Nephron progenitor cell (in vitro differentiated cells): ENCODE data around the gene DIS3L2.

Experiments used
- DNase-seq: peaks from one replicate; pipeline ENCODE4 v3.0.0; 2021
- H3K27ac Mint-ChIP-seq: 2 replicates; pipeline ENCODE4 v1.8.0; 2021; ENCODE audit warnings: mild to moderate bottlenecking, moderate library complexity, mixed read lengths
- H3K27me3 Mint-ChIP-seq: 2 replicates; pipeline ENCODE4 v1.8.0; 2021; ENCODE audit warnings: mild to moderate bottlenecking, low read depth, mixed read lengths; ENCODE audit not compliant: poor library complexity
- H3K36me3 Mint-ChIP-seq: 2 replicates; pipeline ENCODE4 v1.8.0; 2021; ENCODE audit warnings: low read depth, mixed read lengths
- H3K4me1 Mint-ChIP-seq: 2 replicates; pipeline ENCODE4 v1.8.0; 2021; ENCODE audit warnings: mixed read lengths
- H3K4me3 Mint-ChIP-seq: 2 replicates; pipeline ENCODE4 v1.8.0; 2021; ENCODE audit warnings: mild to moderate bottlenecking, moderate library complexity, mixed read lengths
- H3K9me3 Mint-ChIP-seq: 2 replicates; pipeline ENCODE4 v1.8.0; 2021; ENCODE audit warnings: mild to moderate bottlenecking, moderate library complexity, mixed read lengths
- CTCF ChIP-seq: fragments of 200-600 bp; sonication (generic); IDR thresholded peaks from 2 replicates; pipeline ENCODE4 v1.5.0; 2021; ENCODE audit warnings: antibody characterized with exemption

The DIS3L2 gene

GRCh38 chr2:232315923-232316299 lies 354.4 kb downstream of the DIS3L2 start:
- Mint-ChIP-seq H3K9me3 (peaks cover 30% of the 10 kb centered on the region), H3K4me3 (no peak overlapping the region), H3K36me3 (peaks cover 33% of the 10 kb centered on the region), H3K27ac (peak overlapping the region; percentile 46), H3K27me3 (no peaks in the 10 kb centered on the region), H3K4me1 (peaks cover 21% of the 10 kb centered on the region)
- no peak for DNase-seq
- TF ChIP-seq CTCF: no peak

GRCh38 chr2:232316461-232317330 lies 355.2 kb downstream of the DIS3L2 start:
- H3K27me3 Mint-ChIP-seq: no peaks in the 10 kb centered on the region
- no peak for TF ChIP-seq CTCF
- H3K4me1 Mint-ChIP-seq: peaks cover 21% of the 10 kb centered on the region
- no peak overlapping the region for H3K4me3 Mint-ChIP-seq
- H3K36me3 Mint-ChIP-seq: peaks cover 31% of the 10 kb centered on the region
- H3K9me3 Mint-ChIP-seq: peaks cover 30% of the 10 kb centered on the region
- DNase-seq: no peak
- peak overlapping the region; percentile 74 for H3K27ac Mint-ChIP-seq

- TF ChIP-seq CTCF: no peak
- DNase-seq: no peak
- no peak overlapping the region for H3K27ac Mint-ChIP-seq
Measured at GRCh38 chr2:232318169-232318855, 356.8 kb downstream of the DIS3L2 start.

GRCh38 chr2:232319067-232319802 lies 357.7 kb downstream of the DIS3L2 start:
- H3K27me3 Mint-ChIP-seq: no peaks in the 10 kb centered on the region
- no peak for DNase-seq
- H3K9me3 Mint-ChIP-seq: peaks cover 8% of the 10 kb centered on the region
- no peak for TF ChIP-seq CTCF
- H3K36me3 Mint-ChIP-seq: peaks cover 9% of the 10 kb centered on the region
- no peak overlapping the region for H3K4me3 Mint-ChIP-seq
- no peak overlapping the region for H3K27ac Mint-ChIP-seq
- H3K4me1 Mint-ChIP-seq: peaks cover 33% of the 10 kb centered on the region

More at GRCh38 chr2:232318169-232318855, 356.8 kb downstream of the DIS3L2 start:
- Mint-ChIP-seq H3K27me3 (no peaks in the 10 kb centered on the region), H3K36me3 (peaks cover 15% of the 10 kb centered on the region), H3K9me3 (peaks cover 17% of the 10 kb centered on the region), H3K4me3 (no peak overlapping the region), H3K4me1 (peaks cover 27% of the 10 kb centered on the region)

GRCh38 chr2:232319803-232320442 lies 358.4 kb downstream of the DIS3L2 start:
- H3K4me3 Mint-ChIP-seq: no peak overlapping the region
- peaks cover 2% of the 10 kb centered on the region for H3K36me3 Mint-ChIP-seq
- peaks cover 1% of the 10 kb centered on the region for H3K9me3 Mint-ChIP-seq
- DNase-seq: no peak
- H3K27me3 Mint-ChIP-seq: no peaks in the 10 kb centered on the region
- H3K27ac Mint-ChIP-seq: no peak overlapping the region
- peaks cover 37% of the 10 kb centered on the region for H3K4me1 Mint-ChIP-seq
- no peak for TF ChIP-seq CTCF
